NCI-H345 treated with DMSO at 0.1 percent for 48 hours (cell line): ENCODE results near the gene AAK1.

Source experiments
- DNase-seq: peaks from one replicate; lab custom pipeline; 2025; ENCODE audit not compliant: unreplicated experiment; lab: John Stamatoyannopoulos, UW

AAK1 gene

DNA sequence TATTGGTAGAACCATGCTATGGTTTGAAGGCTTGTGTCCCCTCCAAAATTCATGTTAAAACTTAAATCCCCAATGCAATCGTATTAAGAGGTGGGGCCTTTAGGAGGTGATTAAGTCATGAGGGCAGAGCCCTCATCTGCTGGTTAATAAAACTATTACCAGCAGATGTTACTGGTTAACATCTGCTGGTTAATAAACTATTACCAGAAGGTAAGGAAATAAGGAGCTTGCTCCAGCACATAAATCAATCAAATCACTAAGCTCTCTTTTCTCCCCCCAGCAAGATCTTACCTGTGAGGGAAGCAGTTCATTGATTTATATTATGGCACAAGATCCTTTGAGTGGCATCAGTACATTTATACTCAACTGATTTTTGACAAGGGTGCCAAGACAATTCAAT lies 96.9 kb downstream of the AAK1 start:
- no peak for DNase-seq

DNA sequence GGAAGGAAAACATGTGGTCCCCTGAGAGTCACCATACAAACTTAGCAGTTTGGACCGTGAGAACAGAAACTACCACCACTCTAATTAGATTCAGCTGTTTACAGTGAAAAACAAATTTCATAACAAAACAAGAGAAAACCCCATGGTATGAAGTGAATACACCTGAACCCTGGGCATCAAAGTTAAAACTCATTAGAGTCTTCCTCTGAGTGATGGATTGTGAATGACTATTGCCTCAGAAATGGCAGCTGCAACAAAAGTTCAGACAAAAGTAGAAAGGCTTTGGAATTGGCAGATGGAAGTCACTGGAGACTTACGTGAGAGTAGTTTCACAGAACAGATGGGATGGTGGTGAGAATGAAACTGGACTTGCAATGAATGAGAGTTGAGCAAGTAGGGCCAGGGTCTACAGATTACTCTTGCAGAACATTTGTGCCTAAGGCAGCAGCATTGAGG lies 98.0 kb downstream of the AAK1 start:
- DNase-seq: no peak

DNA sequence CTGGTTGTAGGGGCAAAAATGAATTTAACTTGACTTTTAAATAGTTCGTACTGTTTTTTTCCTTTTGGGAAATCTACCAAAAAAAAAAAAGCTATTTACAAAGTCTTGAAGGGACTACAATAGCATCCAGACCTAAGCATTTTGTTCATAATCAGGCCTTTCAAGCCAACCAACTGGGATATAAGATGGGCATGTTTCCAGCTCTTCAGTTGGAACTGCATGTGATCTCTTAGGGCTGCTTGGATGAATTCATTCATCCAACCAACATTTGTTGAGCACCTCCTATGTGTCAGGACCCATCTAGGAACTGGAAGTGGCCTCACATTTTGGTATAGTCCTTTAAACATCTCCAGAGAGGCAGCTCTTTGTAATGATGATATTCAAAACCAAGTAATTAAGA lies 98.6 kb downstream of the AAK1 start:
- no peak for DNase-seq

DNA sequence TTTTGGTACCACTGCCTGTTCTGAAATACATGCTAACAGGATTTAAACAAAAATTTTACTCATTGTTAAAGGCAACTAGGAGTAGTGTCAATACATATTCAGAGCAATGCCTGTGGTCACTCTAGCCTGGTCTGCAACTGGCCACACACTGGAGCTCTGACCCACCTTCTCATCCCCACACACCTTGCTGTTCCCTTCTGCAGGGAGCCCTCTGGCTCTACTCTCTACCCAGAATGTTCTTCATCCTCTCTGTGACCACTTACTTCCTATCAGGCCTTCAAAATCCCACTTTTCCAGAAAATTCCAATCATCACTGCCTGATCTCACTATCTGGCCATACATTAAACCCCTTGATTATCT lies 104.0 kb downstream of the AAK1 start:
- DNase-seq: no peak

DNA sequence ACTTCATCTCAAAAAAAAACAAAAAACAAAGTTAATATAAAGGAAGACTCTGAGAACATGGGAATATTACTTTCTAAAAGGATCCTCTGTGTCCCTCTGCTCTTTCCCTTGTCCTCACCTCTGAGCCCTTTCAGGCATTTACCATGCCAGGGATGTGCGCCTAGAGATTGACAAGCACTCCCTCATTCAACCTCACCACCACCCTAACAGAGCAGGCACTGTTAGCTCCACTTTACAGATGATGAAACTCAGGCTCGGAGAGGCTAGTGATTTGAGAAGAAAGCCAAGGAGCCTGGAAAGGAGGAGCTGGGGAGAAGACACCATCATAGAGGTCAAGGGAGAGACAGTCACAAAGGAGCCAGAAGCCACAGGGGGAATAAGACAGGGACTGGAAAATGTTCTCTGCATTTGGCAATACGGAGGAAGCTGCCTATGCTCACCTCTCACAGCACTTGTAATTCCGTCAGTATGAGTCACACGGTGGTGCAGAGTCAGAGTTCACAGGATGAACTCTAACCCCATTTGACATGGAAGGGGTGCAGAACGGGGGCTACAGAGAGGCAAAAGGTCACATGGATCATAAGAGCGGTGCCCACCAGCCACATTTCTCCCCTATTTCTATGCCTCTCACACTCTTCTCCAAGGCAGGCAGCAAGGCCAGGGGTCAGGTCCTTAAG lies 104.5 kb downstream of the AAK1 start:
- DNase-seq: no peak

DNA sequence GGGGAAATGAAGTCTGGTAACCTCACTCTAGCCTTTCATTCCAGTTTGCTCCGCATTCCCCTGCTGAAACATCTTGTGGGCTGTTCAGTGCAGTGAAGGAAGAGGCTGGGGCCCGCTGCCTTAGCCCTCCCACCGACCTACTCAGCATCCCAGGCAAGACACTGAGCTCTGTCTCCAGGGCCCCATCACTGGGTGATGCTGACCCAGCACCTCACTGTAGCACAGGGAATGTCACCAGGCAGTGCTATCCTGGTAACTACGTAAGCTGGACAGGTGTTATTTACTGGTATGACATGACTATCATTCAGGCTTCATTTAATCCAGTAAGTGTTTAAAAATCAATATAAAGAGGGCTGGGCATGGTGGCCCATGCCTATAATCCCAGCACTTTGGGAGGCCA lies 105.3 kb downstream of the AAK1 start:
- DNase-seq: no peak

DNA sequence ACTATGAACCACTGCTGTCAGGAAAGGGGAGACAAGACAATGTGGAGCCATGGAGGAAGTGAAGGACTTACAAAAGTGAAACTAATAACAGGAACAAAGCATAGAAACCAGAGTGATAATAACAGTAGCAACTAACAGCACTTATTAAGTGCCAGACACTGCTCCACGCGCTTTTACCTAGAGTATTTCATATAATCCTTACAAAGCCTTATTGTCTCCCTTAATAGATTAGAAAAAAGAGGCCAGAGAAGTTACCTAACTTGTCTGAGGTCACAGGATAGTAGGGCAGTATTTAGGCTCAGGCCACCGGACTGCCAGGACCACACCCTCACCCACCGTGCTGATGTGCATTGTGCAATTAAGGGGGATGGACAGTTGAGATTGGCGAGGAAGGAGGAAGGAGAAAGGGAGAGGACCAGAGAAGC lies 107.7 kb downstream of the AAK1 start:
- no peak for DNase-seq

DNA sequence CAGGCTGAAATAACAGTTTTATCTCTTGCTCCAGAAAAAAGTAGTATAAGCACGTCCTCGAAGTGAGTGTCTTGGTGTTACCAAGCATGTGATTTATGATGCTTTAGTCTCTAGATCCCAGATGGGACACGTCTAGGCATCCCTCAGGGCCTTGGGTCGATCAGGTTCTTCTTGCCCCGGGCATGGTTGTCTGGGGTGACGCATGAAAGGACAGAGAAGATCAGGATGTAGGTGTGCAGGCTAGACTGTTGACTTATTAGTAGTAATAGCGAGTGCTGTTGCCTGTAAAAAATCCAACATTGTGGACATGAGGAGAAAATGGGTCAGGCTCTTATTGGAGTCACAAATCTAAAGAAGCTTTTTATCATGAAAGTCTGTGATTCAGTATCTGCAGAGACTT lies 112.4 kb downstream of the AAK1 start:
- no peak for DNase-seq

DNA sequence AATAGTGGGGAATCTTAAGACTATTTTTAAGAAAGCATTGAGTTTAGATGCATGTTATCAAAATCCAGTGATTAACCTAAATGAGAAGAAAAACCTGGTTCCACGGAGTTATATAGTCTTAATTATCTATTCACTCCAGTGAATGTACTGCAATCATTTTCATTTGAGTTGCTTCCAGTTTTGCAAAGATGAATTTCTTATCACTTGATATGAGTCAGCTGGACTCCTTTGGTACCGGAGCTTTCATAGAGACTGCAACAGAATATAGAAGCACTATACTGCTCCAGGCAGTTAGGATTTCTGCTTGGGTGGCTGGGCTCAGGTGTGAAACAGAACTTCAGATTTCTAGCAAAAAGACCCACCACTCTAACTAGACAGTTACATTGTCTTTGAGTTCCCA lies 114.1 kb downstream of the AAK1 start:
- DNase-seq: no peak

DNA sequence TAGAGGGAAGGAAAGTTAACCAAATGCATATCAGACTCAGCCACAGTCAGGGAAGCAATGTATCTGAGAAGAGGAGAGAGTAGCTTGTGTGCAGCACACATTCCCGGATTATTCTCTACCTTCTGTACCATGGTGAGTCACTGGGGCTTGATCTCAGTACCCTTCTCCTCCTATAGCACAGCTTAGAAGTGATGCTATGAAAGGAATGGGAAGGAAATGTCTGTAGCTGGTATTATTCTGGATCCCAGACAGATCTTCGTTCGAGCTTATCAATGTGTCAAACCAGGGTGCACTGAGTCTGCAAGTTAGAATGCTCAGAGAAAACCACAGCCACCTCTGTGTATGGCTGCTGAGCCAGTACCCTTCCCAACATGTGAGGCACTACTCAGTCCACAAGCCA lies 118.3 kb downstream of the AAK1 start:
- no peak for DNase-seq

DNA sequence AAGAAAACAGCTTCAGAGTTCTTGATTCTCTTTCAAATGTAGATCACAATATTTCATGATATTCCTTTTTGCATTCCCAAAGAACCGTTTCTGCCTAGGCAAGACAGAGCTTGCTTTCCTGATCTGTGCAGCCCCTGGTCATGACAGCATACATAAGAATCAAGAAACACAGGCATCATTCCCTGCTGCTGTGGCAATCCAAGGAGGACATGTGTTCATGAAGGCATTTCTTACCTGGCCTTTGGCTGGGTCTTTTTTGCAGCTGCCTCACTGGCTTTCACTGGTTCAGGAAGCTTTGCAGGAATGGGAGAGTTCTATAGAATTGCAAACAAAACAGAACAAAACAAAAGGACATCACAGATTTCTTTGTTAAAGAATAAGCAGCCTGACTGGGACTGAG lies 118.7 kb downstream of the AAK1 start:
- DNase-seq: no peak

DNA sequence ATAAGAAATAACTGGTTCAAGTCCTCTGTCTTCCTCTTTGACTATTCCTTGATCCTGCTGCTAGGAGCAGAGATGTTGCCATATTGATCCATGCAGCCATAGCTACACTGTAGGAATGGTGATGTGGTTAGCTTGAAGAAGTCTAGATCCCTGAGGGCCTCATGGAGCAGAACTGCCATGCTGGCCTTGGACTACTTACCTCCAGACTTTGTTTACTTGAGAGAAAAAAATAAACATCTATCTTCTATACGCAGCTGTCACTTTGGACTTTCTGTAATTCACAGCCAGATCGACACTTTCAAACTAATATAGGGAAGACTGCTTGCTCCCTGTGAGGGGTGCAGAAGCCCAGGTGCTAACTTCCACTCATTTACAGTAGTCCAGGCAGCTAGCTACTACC lies 121.8 kb downstream of the AAK1 start:
- DNase-seq: no peak

DNA sequence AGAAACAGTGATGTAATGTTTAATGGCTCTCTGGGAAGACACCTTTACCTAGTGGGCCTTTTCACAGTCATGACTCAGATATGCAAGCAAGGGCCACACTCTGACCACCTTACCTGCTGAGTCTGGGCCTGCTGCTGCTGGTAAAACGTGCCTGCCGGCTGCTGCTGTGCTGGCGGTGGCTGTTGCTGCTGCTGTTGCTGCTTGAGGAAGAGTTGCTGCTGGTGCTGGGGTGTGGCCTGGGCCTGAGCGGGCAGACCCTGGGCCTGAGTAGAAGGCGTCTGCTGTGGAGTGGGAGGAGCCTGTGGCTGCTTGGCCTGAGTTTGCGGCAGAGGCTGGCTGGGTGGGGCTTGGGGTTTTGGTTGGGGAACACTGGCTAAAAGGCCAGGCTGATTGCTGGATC lies 124.7 kb downstream of the AAK1 start:
- DNase-seq: no peak

DNA sequence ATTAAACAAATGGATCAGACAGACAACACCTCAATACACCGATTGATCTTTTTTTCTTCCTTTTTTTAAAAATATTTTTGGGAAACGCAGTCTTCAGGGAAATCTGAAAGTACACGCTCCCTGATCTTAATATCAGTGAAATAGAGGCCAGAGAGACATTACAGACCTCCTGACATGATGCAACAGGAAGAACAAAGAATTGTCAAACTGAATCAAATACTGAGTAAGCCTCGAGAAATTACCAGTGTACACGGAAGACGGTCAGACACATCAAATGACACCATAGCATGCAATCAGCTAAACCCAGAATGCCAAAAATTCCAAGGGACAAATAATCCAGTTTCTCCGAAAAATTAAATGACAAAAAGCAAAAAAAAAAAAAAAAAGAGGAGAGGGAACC lies 126.1 kb downstream of the AAK1 start:
- DNase-seq: no peak

DNA sequence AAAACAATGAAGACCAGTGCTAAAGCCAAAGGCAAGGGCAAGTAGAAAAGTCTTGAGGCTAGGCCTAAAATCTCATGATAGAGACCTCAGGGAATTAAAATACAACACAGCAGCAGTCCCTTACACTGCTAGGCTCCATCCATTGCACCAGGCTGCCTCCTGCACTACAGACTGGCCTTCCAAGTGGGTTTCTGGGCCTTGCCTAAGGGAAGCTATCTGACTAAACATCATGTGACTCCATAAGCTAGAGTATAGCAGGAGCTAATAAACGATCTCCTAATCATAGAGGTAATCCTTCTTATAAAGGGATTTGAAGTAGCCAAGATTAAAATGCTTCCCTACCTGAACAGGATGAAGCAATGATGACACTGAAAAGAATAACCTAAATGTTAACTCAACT lies 128.7 kb downstream of the AAK1 start:
- DNase-seq: no peak

DNA sequence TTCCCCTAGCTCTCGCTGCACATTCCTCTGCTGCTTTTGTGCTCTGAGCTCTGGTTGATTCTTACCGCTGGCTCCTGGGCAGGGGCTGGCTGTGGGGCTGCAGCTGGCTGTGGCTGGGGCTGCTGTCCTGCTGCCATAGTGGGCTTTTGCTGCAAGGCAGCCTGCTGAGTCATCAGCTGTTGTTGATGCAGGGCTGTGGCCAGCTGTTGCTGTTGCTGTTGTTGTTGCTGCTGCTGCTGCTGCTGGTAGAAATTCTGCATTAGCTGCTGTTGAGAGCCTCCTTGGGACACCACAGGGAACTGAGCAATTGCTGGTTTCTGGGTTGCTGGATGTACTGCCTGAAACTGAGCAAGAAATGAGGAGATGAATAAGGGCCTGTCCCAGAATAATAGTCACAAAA lies 129.1 kb downstream of the AAK1 start:
- DNase-seq: no peak

DNA sequence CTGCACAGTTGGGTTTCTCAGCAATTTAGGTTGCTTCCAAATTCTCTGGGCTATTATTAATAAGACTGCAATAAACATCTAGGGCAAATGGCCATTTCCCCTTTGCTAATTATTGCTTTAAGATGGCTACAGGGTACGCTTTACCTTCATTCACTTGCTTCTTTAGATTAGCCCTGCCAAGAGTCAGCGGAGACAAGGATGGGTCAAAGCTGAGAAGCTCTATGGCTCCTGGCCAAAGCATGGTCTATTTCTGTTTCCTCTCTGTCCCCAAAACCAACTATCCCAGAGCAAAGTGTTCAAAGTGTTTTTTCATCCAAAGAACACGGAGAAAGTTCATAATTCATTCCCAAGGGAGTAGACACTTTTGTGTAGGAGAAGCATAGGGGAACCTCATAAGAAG lies 131.1 kb downstream of the AAK1 start:
- no peak for DNase-seq

DNA sequence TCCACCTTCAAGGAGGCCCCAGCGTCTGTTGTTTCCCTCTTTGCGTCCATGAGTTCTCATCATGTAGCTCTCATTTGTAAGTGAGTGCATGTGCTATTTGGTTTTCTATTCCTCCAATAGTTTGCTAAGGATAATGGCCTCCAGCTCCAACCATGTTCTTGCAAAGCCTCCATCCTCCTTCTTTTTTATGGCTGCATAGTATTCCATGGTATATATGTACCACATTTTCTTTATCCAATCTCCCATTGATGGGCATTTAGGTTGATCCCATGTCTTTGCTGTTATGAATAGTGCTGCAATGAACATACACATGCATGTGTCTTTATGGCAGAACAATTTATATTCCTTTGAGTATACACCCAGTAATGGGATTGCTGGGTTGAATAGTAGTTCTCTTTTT lies 133.3 kb downstream of the AAK1 start:
- DNase-seq: no peak

DNA sequence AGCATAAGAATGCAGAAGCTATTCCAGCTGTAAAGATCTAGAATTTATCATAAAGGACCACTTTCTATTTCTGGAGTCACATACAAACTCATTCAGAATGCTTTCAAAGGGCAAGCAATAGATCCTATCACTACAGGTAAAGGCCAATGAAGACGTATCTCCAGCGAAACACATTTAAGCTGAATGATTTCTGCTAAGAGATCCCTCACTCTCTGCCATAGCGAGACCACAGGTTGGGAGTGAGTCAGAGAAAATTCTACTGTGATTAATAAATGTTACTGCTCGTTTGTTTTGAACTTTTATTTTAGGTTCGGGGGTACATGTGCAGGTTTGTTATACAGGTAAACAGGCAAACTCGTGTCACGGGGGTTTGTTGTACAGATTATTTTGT lies 133.8 kb downstream of the AAK1 start:
- no peak for DNase-seq

DNA sequence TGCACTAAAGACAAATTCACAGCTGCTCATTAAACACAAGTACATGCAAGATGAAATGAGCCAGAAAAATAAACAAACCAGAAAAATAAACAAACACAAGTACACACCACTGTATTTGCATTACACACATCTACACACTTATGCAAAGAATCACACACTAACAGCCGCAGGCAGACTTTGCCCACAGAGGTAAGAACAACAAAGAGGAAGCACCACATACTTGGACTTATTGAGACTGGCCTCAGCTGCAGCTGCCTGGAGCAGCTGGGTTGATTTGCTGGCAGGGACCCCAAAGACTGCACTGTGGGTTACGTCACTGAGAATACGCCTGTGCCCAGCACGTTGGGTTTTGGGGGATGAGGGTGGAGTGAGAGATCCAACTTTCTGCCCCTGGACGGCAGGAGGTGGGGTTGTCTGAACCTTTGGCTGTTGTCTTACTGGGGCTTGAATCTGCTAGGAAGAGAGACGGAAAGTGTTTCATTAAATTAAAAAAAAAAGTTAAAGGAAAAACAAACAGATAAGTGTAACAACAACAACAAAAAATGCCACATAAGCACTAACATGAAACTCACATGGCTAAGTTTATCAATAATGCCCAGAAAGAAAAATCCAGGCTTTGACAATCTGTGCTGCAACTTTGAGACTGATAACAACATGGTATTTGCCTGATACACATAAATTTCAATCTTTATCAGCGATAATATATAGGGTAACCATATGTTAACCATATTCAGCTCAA lies 134.4 kb downstream of the AAK1 start:
- DNase-seq: peak; percentile 3

DNA sequence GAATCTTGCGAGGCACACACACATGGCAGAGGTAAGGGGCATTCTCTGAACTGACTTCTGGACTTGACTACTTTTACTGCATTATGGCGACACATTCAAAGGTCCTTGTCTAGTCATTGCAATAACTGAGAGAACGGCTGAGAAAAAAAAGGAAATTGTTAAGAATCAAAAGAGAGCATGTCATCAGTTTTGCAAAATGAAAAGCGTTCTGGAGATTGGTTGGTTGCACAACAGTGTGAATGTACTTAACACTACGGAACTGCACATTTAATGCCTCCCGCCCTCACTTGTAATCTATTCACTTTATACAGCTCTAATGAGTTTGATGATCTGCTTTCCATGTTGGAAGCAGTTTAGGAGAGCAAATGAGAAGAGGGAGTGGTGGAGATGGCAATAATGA lies 137.8 kb downstream of the AAK1 start:
- DNase-seq: no peak

DNA sequence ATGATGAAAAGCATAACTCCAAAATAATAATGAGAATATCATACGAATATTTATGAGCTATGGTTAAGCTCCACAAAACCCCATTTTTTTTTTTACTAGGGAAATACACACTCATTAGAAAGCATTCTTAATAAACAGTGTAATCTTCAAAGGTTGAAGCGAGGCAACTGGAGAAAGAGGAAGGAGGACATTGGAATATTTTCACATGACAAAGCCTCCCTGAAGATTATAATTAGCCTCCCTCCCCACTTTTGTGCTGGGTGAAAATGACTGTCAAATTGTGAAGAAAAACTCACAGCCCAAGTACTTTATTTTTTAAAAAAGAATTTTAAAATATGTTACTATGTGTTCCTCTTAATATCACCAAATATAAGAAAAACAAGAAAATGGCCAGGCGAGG lies 142.2 kb downstream of the AAK1 start:
- no peak for DNase-seq

DNA sequence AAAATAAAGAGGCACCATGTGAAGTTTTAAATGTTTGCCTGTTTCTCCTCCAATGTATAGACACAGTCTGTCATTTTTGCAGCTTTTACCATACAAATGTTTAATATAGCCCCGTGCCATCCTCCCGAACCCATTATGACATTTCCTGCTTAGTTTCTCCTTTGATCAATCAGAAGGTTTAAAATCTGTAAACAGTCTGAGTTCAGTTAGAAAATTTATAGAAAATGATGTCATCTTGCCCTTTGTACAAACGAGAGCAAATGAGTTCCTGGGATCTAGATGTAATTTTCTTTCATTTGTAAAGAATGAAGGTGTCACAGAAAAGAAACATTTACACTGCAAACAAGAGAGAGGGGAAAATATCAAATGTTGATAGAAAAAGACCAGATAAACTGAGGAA lies 143.6 kb downstream of the AAK1 start:
- DNase-seq: no peak
